Activated naive CD4-positive, alpha-beta T cell treated with anti-CD3 and anti-CD28 coated beads for 36 hours (primary cell): ENCODE measurements around the gene FGB. TPM values are rescaled to one million over a fixed set of nuclear protein-coding genes. Genes with fewer than 3 reads are reported as not detected.

ENCODE experiments used
- CTCF ChIA-PET: fragments of 350-600 bp; sonication (Branson Sonifier 250); formaldehyde crosslinking; loops from one replicate; lab custom pipeline; 2021; ENCODE audit warnings: antibody characterized with exemption; lab: Charles Lee
- DNase-seq: peaks from one replicate; pipeline ENCODE4 v3.0.0-alpha.2; 2020
- H3K27ac Mint-ChIP-seq: one replicate; pipeline ENCODE4 v1.8.0; 2021; ENCODE audit warnings: mild to moderate bottlenecking, mixed read lengths
- H3K27me3 Mint-ChIP-seq: one replicate; pipeline ENCODE4 v1.8.0; 2021; ENCODE audit warnings: low read depth, mixed read lengths
- H3K36me3 Mint-ChIP-seq: one replicate; pipeline ENCODE4 v1.8.0; 2021; ENCODE audit warnings: low read depth, mixed read lengths
- H3K4me1 Mint-ChIP-seq: one replicate; pipeline ENCODE4 v1.8.0; 2021; ENCODE audit warnings: low read depth, mixed read lengths
- H3K4me3 Mint-ChIP-seq: one replicate; pipeline ENCODE4 v1.8.0; 2021; ENCODE audit warnings: mild to moderate bottlenecking, moderate library complexity, mixed read lengths
- H3K9me3 Mint-ChIP-seq: one replicate; pipeline ENCODE4 v1.8.0; 2021; ENCODE audit warnings: mixed read lengths
- intact Hi-C: fragments of 100-400 bp; cut with micrococcal nuclease; formaldehyde crosslinking; loops from one replicate; pipeline ENCODE4 v1.15.1; 2023
- total RNA-seq, 2 experiments: library from RNA; stranded (reverse); gene quantifications; one replicate each; pipeline ENCODE4 v1.2.3, GENCODE V29; 2021

The FGB gene
- total RNA-seq, 2 experiments from 2014 or later: not detected

GRCh38 chr4:154604696-154605200 lies 41.9 kb downstream of the FGB start:
- Mint-ChIP-seq H3K27me3 (peaks cover 26% of the 10 kb centered on the region), H3K9me3 (no peaks in the 10 kb centered on the region), H3K4me1 (no peaks in the 10 kb centered on the region), H3K4me3 (no peak overlapping the region), H3K27ac (no peak overlapping the region), H3K36me3 (no peaks in the 10 kb centered on the region)
- CTCF ChIA-PET: interaction anchor here (0.6 kb wide), 1 partner anchor 297 kb away, joined by 3 read pairs; no protein-coding TSS in a partner anchor
- intact Hi-C loops: no loop called here
- DNase-seq: no peak

GRCh38 chr4:154606728-154607723 lies 44.2 kb downstream of the FGB start:
- H3K4me3 Mint-ChIP-seq: no peak overlapping the region
- H3K27me3 Mint-ChIP-seq: peaks cover 23% of the 10 kb centered on the region
- no peak for DNase-seq
- H3K27ac Mint-ChIP-seq: no peak overlapping the region
- no peaks in the 10 kb centered on the region for H3K9me3 Mint-ChIP-seq
- H3K36me3 Mint-ChIP-seq: no peaks in the 10 kb centered on the region
- H3K4me1 Mint-ChIP-seq: no peaks in the 10 kb centered on the region
- intact Hi-C loops: no loop called here
- CTCF ChIA-PET: no interaction called here

- H3K36me3 Mint-ChIP-seq: no peaks in the 10 kb centered on the region
- intact Hi-C loops: no loop called here
- no peak overlapping the region for H3K27ac Mint-ChIP-seq
- no peak for DNase-seq
- CTCF ChIA-PET: no interaction called here
- peaks cover 22% of the 10 kb centered on the region for H3K27me3 Mint-ChIP-seq
- no peaks in the 10 kb centered on the region for H3K9me3 Mint-ChIP-seq
- H3K4me1 Mint-ChIP-seq: no peaks in the 10 kb centered on the region
- H3K4me3 Mint-ChIP-seq: no peak overlapping the region
Measured at GRCh38 chr4:154608361-154609252, 45.8 kb downstream of the FGB start.

GRCh38 chr4:154609532-154609931 lies 46.7 kb downstream of the FGB start:
- Mint-ChIP-seq H3K36me3 (no peaks in the 10 kb centered on the region), H3K9me3 (no peaks in the 10 kb centered on the region), H3K4me3 (no peak overlapping the region), H3K27me3 (peaks cover 22% of the 10 kb centered on the region), H3K4me1 (no peaks in the 10 kb centered on the region), H3K27ac (no peak overlapping the region)
- intact Hi-C loops: no loop called here
- CTCF ChIA-PET: interaction anchor here (0.9 kb wide), 1 partner anchor 12 kb away, joined by 3 read pairs; no protein-coding TSS in a partner anchor
- no peak for DNase-seq

GRCh38 chr4:154610582-154610981 lies 47.8 kb downstream of the FGB start:
- H3K27ac Mint-ChIP-seq: no peak overlapping the region
- H3K27me3 Mint-ChIP-seq: peaks cover 19% of the 10 kb centered on the region
- no peaks in the 10 kb centered on the region for H3K36me3 Mint-ChIP-seq
- no peak overlapping the region for H3K4me3 Mint-ChIP-seq
- intact Hi-C loops: no loop called here
- no peaks in the 10 kb centered on the region for H3K4me1 Mint-ChIP-seq
- CTCF ChIA-PET: interaction anchor here (0.8 to 0.9 kb wide), 2 partner anchors 11 to 61 kb away, joined by 3 read pairs; partner anchors contain the start of gene PLRG1
- DNase-seq: no peak
- H3K9me3 Mint-ChIP-seq: no peaks in the 10 kb centered on the region

- CTCF ChIA-PET: interaction anchor here (1.1 kb wide), 1 partner anchor 21 kb away, joined by 3 read pairs; no protein-coding TSS in a partner anchor
- no peak for DNase-seq
- no peaks in the 10 kb centered on the region for H3K36me3 Mint-ChIP-seq
- no peak overlapping the region for H3K27ac Mint-ChIP-seq
- intact Hi-C loops: no loop called here
- H3K9me3 Mint-ChIP-seq: no peaks in the 10 kb centered on the region
- peaks cover 19% of the 10 kb centered on the region for H3K27me3 Mint-ChIP-seq
- no peak overlapping the region for H3K4me3 Mint-ChIP-seq
- H3K4me1 Mint-ChIP-seq: peaks cover 6% of the 10 kb centered on the region
Measured at GRCh38 chr4:154611833-154612232, 49.0 kb downstream of the FGB start.

GRCh38 chr4:154612472-154613414 lies 49.9 kb downstream of the FGB start, which contains the start of gene FGG:
TSS of gene FGG (minus strand) at chr4:154612656. CDS start at chr4:154612609, 47 bp downstream.
- Mint-ChIP-seq H3K27ac (no peak within 1 kb of the TSS), H3K27me3 (peaks cover 19% of the 10 kb centered on the region), H3K9me3 (no peaks in the 10 kb centered on the region), H3K4me3 (no peak within 1 kb of the TSS), H3K36me3 (no peaks in the 10 kb centered on the region), H3K4me1 (peaks cover 10% of the 10 kb centered on the region)
- no peak for DNase-seq
- CTCF ChIA-PET: interaction anchor here (1.1 to 3.1 kb wide), 4 partner anchors 22 to 61 kb away, joined by 3 to 10 read pairs (median 6); no protein-coding TSS in a partner anchor
- intact Hi-C loops: no loop called here

- DNase-seq: no peak
- Mint-ChIP-seq H3K4me3 (no peak overlapping the region), H3K36me3 (no peaks in the 10 kb centered on the region), H3K9me3 (no peaks in the 10 kb centered on the region), H3K4me1 (peaks cover 10% of the 10 kb centered on the region), H3K27me3 (peaks cover 8% of the 10 kb centered on the region), H3K27ac (no peak overlapping the region)
- intact Hi-C loops: no loop called here
- CTCF ChIA-PET: interaction anchor here (3.1 kb wide), 1 partner anchor 62 kb away, joined by 10 read pairs; no protein-coding TSS in a partner anchor
Measured at GRCh38 chr4:154614306-154614705, 51.5 kb downstream of the FGB start.

GRCh38 chr4:154615211-154615610 lies 52.4 kb downstream of the FGB start:
- H3K4me1 Mint-ChIP-seq: peaks cover 10% of the 10 kb centered on the region
- no peak overlapping the region for H3K4me3 Mint-ChIP-seq
- H3K27ac Mint-ChIP-seq: no peak overlapping the region
- intact Hi-C loops: loop anchor here (5.0 kb wide), 2 partner anchors 268 to 828 kb away; partner anchors contain the start of gene SFRP2
- CTCF ChIA-PET: interaction anchor here (3.1 kb wide), 1 partner anchor 63 kb away, joined by 10 read pairs; no protein-coding TSS in a partner anchor
- H3K36me3 Mint-ChIP-seq: no peaks in the 10 kb centered on the region
- DNase-seq: no peak
- H3K27me3 Mint-ChIP-seq: peaks cover 6% of the 10 kb centered on the region
- no peaks in the 10 kb centered on the region for H3K9me3 Mint-ChIP-seq

GRCh38 chr4:154616287-154616686 lies 53.5 kb downstream of the FGB start:
- CTCF ChIA-PET: interaction anchor here (0.6 to 1.0 kb wide), 3 partner anchors 11 to 64 kb away, joined by 3 to 4 read pairs (median 4); no protein-coding TSS in a partner anchor
- intact Hi-C loops: loop anchor here (5.0 kb wide), 2 partner anchors 269 to 829 kb away; partner anchors contain the start of gene SFRP2
- no peak overlapping the region for H3K27ac Mint-ChIP-seq
- peaks cover 10% of the 10 kb centered on the region for H3K4me1 Mint-ChIP-seq
- no peaks in the 10 kb centered on the region for H3K36me3 Mint-ChIP-seq
- no peak for DNase-seq
- peaks cover 3% of the 10 kb centered on the region for H3K27me3 Mint-ChIP-seq
- H3K9me3 Mint-ChIP-seq: no peaks in the 10 kb centered on the region
- H3K4me3 Mint-ChIP-seq: no peak overlapping the region
